ENCODE measurements around the gene EMILIN1.
A peak's percentile ranks its signal among the peaks of the same experiment; 100 is the strongest.
"Not testable (repeated sequence)": the region's sequence is repeated elsewhere in the genome, so short reads cannot be mapped to it uniquely, and the experiment has no call there.

Gene EMILIN1

GRCh38 chr2:27069961-27070618, 8.3 kb upstream of the EMILIN1 start:
- FAIRE-seq, result no peak
- no peak for DNase-seq (ENCODE audit: insufficient read length, low spot score)
- no peak for TF ChIP-seq PAX5 (IDR thresholded peaks at IDR 0.05; ENCODE audit: insufficient read depth, low read length, severe bottlenecking)
- no peak for TF ChIP-seq POU2F2 (IDR thresholded peaks at IDR 0.05; ENCODE audit: low read depth, low read length)
- TF ChIP-seq POLR2A (IDR thresholded peaks at IDR 0.05; ENCODE audit: low read depth, low read length), result no peak
- TF ChIP-seq SPI1 (IDR thresholded peaks at IDR 0.05; ENCODE audit: low read depth, low read length), result no peak
- TF ChIP-seq POLR2AphosphoS5 (IDR thresholded peaks at IDR 0.05; ENCODE audit: low read depth, low read length), result no peak
- TF ChIP-seq TAF1 (IDR thresholded peaks at IDR 0.05; ENCODE audit: low read depth, low read length), result no peak

- DNase-seq (ENCODE audit: insufficient read length, low spot score) (no peak), FAIRE-seq (no peak)
- no peak for TF ChIP-seq TAF1 (IDR thresholded peaks at IDR 0.05; ENCODE audit: low read depth, low read length)
- TF ChIP-seq POLR2AphosphoS5 (IDR thresholded peaks at IDR 0.05; ENCODE audit: low read depth, low read length), result no peak
- no peak for TF ChIP-seq POLR2A (IDR thresholded peaks at IDR 0.05; ENCODE audit: low read depth, low read length)
- TF ChIP-seq SPI1 (IDR thresholded peaks at IDR 0.05; ENCODE audit: low read depth, low read length), result no peak
- no peak for TF ChIP-seq PAX5 (IDR thresholded peaks at IDR 0.05; ENCODE audit: insufficient read depth, low read length, severe bottlenecking)
- TF ChIP-seq POU2F2 (IDR thresholded peaks at IDR 0.05; ENCODE audit: low read depth, low read length), result no peak
Measured at GRCh38 chr2:27070653-27071276, 7.7 kb upstream of the EMILIN1 start.

GRCh38 chr2:27071277-27071989, 7.0 kb upstream of the EMILIN1 start, which contains the start of gene OST4:
Gene OST4, minus strand, starts transcription at chr2:27071654.
- FAIRE-seq, result peak; percentile 97
- TF ChIP-seq POLR2AphosphoS5 (IDR thresholded peaks at IDR 0.05; ENCODE audit: low read depth, low read length) (peak; percentile 87), POU2F2 (IDR thresholded peaks at IDR 0.05; ENCODE audit: low read depth, low read length) (no peak), POLR2A (IDR thresholded peaks at IDR 0.05; ENCODE audit: low read depth, low read length) (peak; percentile 88), SPI1 (IDR thresholded peaks at IDR 0.05; ENCODE audit: low read depth, low read length) (no peak), PAX5 (IDR thresholded peaks at IDR 0.05; ENCODE audit: insufficient read depth, low read length, severe bottlenecking) (peak; percentile 17), TAF1 (IDR thresholded peaks at IDR 0.05; ENCODE audit: low read depth, low read length) (0 out of 2 replicates have a peak, but pooled peaks have one; percentile 64)
- peak; percentile 98 for DNase-seq (ENCODE audit: insufficient read length, low spot score)

- DNase-seq (ENCODE audit: insufficient read length, low spot score) (no peak), FAIRE-seq (peak; percentile 23)
- TF ChIP-seq POU2F2 (IDR thresholded peaks at IDR 0.05; ENCODE audit: low read depth, low read length), result no peak
- TF ChIP-seq SPI1 (IDR thresholded peaks at IDR 0.05; ENCODE audit: low read depth, low read length), result no peak
- no peak for TF ChIP-seq TAF1 (IDR thresholded peaks at IDR 0.05; ENCODE audit: low read depth, low read length)
Measured at GRCh38 chr2:27071990-27072830, 6.2 kb upstream of the EMILIN1 start.

- DNase-seq (ENCODE audit: insufficient read length, low spot score) (no peak), FAIRE-seq (no peak)
- no peak for TF ChIP-seq POLR2AphosphoS5 (IDR thresholded peaks at IDR 0.05; ENCODE audit: low read depth, low read length)
- TF ChIP-seq POLR2A (IDR thresholded peaks at IDR 0.05; ENCODE audit: low read depth, low read length), result no peak
- no peak for TF ChIP-seq SPI1 (IDR thresholded peaks at IDR 0.05; ENCODE audit: low read depth, low read length)
- TF ChIP-seq TAF1 (IDR thresholded peaks at IDR 0.05; ENCODE audit: low read depth, low read length), result no peak
- TF ChIP-seq PAX5 (IDR thresholded peaks at IDR 0.05; ENCODE audit: insufficient read depth, low read length, severe bottlenecking), result no peak
Measured at GRCh38 chr2:27072920-27073319, 5.5 kb upstream of the EMILIN1 start.

- DNase-seq (ENCODE audit: insufficient read length, low spot score) (no peak), FAIRE-seq (no peak)
- TF ChIP-seq POLR2A (IDR thresholded peaks at IDR 0.05; ENCODE audit: low read depth, low read length) (no peak), PAX5 (IDR thresholded peaks at IDR 0.05; ENCODE audit: insufficient read depth, low read length, severe bottlenecking) (no peak), POLR2AphosphoS5 (IDR thresholded peaks at IDR 0.05; ENCODE audit: low read depth, low read length) (no peak), TAF1 (IDR thresholded peaks at IDR 0.05; ENCODE audit: low read depth, low read length) (no peak), POU2F2 (IDR thresholded peaks at IDR 0.05; ENCODE audit: low read depth, low read length) (no peak), SPI1 (IDR thresholded peaks at IDR 0.05; ENCODE audit: low read depth, low read length) (no peak)
Measured at GRCh38 chr2:27073782-27074181, 4.6 kb upstream of the EMILIN1 start.

- TF ChIP-seq TAF1 (IDR thresholded peaks at IDR 0.05; ENCODE audit: low read depth, low read length) (no peak), SPI1 (IDR thresholded peaks at IDR 0.05; ENCODE audit: low read depth, low read length) (peak; percentile 38)
- no peak for DNase-seq (ENCODE audit: insufficient read length, low spot score)
- FAIRE-seq, result peak; percentile 5
Measured at GRCh38 chr2:27074738-27075565, 3.5 kb upstream of the EMILIN1 start.

GRCh38 chr2:27075566-27075871, 2.9 kb upstream of the EMILIN1 start:
- FAIRE-seq; DNase-seq (ENCODE audit: insufficient read length, low spot score): not testable (repeated sequence)

GRCh38 chr2:27076323-27076722, 2.1 kb upstream of the EMILIN1 start:
- peak; percentile 45 for FAIRE-seq
- no peak for DNase-seq (ENCODE audit: insufficient read length, low spot score)
- TF ChIP-seq POU2F2 (IDR thresholded peaks at IDR 0.05; ENCODE audit: low read depth, low read length), result no peak

All from GM12891 (cell line).